ENCODE results near the gene RPRD2. TPM values are rescaled to one million over a fixed set of nuclear protein-coding genes. Genes with fewer than 3 reads are reported as not detected.

The RPRD2 gene
- total RNA-seq, 1 donor from 2014 or later: 26.9 TPM

DNA sequence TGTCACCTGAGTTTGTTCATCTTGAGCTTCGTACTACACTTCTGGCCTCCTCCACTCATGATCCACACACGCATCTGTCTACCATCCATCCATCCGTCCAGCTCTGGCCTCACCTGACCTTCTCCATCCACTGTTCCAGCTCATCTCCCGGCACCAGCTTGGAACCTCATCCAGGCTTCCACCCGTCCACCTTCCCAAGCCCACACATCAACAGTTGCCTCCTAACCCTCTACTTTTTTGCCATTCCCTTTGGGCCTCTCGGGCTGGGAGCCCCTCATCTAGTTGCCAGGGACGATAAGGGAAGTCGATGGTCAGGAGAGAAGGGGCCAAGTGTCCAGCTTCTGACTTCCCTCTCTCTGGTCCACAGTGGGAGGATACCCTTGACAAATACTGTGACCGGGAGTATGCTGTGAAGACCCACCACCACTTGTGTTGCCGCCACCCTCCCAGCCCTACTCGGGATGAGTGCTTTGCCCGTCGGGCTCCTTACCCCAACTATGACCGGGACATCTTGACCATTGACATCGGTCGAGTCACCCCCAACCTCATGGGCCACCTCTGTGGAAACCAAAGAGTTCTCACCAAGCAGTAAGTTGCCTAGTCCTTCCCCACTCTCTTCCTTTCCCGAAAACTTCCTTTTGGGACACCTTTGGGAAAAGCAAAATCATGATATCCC is 148.2 kb downstream of the RPRD2 start:
- Mint-ChIP-seq H3K4me3 (ENCODE audit: unreplicated experiment) (peak overlapping the region; percentile 36), H3K4me1 (ENCODE audit: low read depth, unreplicated experiment) (peaks cover 29% of the 10 kb centered on the region), H3K36me3 (ENCODE audit: unreplicated experiment) (peaks cover 6% of the 10 kb centered on the region), H3K9me3 (ENCODE audit: unreplicated experiment) (peaks cover 17% of the 10 kb centered on the region), H3K27me3 (ENCODE audit: unreplicated experiment) (peaks cover 10% of the 10 kb centered on the region), H3K27ac (ENCODE audit: unreplicated experiment) (no peak overlapping the region)
- no peak for DNase-seq
- TF ChIP-seq, protein P1, sequence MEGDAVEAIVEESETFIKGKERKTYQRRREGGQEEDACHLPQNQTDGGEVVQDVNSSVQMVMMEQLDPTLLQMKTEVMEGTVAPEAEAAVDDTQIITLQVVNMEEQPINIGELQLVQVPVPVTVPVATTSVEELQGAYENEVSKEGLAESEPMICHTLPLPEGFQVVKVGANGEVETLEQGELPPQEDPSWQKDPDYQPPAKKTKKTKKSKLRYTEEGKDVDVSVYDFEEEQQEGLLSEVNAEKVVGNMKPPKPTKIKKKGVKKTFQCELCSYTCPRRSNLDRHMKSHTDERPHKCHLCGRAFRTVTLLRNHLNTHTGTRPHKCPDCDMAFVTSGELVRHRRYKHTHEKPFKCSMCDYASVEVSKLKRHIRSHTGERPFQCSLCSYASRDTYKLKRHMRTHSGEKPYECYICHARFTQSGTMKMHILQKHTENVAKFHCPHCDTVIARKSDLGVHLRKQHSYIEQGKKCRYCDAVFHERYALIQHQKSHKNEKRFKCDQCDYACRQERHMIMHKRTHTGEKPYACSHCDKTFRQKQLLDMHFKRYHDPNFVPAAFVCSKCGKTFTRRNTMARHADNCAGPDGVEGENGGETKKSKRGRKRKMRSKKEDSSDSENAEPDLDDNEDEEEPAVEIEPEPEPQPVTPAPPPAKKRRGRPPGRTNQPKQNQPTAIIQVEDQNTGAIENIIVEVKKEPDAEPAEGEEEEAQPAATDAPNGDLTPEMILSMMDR (IDR thresholded peaks at IDR 0.05; ENCODE audit: partially characterized antibody, unreplicated experiment): no peak

DNA sequence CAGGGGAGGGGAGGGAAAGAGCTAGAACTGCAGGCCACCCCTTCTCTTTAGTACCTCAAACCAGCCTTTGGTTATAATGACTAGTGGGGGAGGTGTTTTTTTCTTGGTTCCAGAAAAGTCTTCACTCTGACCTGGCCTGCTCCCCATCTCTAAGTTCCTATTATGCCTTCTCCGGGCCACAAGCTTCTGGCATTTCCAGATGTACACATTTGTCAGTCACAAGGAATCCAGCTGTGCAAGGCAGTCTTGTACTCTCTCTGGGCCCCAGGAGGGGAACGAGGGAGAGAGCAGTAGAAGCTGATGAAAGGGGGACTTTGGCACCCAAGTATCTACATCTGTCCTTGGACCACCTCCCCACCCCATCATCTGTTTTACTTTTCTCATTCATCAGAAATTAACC is 148.9 kb downstream of the RPRD2 start:
- DNase-seq: no peak
- peaks cover 6% of the 10 kb centered on the region for H3K36me3 Mint-ChIP-seq (ENCODE audit: unreplicated experiment)
- peaks cover 17% of the 10 kb centered on the region for H3K9me3 Mint-ChIP-seq (ENCODE audit: unreplicated experiment)
- H3K4me3 Mint-ChIP-seq (ENCODE audit: unreplicated experiment): peak overlapping the region; percentile 11
- H3K27me3 Mint-ChIP-seq (ENCODE audit: unreplicated experiment): peaks cover 8% of the 10 kb centered on the region
- no peak overlapping the region for H3K27ac Mint-ChIP-seq (ENCODE audit: unreplicated experiment)
- TF ChIP-seq, protein P1 (IDR thresholded peaks at IDR 0.05; ENCODE audit: partially characterized antibody, unreplicated experiment): no peak
- peaks cover 29% of the 10 kb centered on the region for H3K4me1 Mint-ChIP-seq (ENCODE audit: low read depth, unreplicated experiment)

DNA sequence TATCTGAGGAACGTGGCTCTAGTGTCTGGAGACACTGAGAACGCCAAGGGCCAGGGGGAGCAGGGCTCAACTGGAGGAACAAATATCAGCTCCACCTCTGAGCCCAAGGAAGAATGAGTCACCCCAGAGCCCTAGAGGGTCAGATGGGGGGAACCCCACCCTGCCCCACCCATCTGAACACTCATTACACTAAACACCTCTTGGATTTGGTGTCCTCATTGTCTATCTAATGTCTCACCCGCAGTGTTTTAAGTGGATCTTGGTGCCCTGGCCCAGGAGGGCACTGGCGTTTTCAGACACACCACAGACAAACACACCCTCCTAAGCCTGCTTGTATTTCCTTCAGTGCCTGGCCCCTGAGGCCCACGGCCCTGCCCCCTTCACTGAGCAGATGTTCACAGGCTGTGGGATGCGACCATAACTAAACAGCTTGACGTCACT is 149.4 kb downstream of the RPRD2 start:
- peaks cover 8% of the 10 kb centered on the region for H3K27me3 Mint-ChIP-seq (ENCODE audit: unreplicated experiment)
- peak; percentile 43 for DNase-seq
- H3K9me3 Mint-ChIP-seq (ENCODE audit: unreplicated experiment): peaks cover 17% of the 10 kb centered on the region
- peak overlapping the region; percentile 42 for H3K4me3 Mint-ChIP-seq (ENCODE audit: unreplicated experiment)
- peaks cover 6% of the 10 kb centered on the region for H3K36me3 Mint-ChIP-seq (ENCODE audit: unreplicated experiment)
- peak overlapping the region; percentile 49 for H3K27ac Mint-ChIP-seq (ENCODE audit: unreplicated experiment)
- TF ChIP-seq, protein P1 (IDR thresholded peaks at IDR 0.05; ENCODE audit: partially characterized antibody, unreplicated experiment): no peak
- H3K4me1 Mint-ChIP-seq (ENCODE audit: low read depth, unreplicated experiment): peaks cover 29% of the 10 kb centered on the region

DNA sequence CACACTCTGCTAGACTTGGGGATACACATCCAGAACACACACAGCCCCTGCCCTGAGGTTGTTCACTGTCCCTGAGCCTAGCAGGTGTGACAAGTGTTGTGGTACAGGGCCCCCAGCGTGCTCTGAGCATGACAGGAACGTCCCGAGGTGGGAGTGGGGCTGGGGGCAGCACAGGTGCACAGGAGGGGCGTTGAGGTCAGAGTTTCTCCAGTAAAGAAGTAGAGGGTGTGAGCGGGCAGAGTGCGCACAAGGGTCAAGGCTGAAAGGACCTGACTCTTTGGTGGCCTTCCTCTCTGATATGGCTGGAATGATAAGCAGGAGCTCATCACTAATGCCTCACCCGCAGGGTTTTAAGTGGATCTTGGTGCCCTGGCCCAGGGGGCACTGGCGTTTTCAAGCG is 150.3 kb downstream of the RPRD2 start:
- DNase-seq: no peak
- H3K4me3 Mint-ChIP-seq (ENCODE audit: unreplicated experiment): peak overlapping the region; percentile 95
- peak overlapping the region; percentile 28 for H3K27ac Mint-ChIP-seq (ENCODE audit: unreplicated experiment)
- peaks cover 29% of the 10 kb centered on the region for H3K4me1 Mint-ChIP-seq (ENCODE audit: low read depth, unreplicated experiment)
- H3K27me3 Mint-ChIP-seq (ENCODE audit: unreplicated experiment): peaks cover 8% of the 10 kb centered on the region
- H3K36me3 Mint-ChIP-seq (ENCODE audit: unreplicated experiment): peaks cover 6% of the 10 kb centered on the region
- TF ChIP-seq, protein P1 (IDR thresholded peaks at IDR 0.05; ENCODE audit: partially characterized antibody, unreplicated experiment): no peak
- peaks cover 17% of the 10 kb centered on the region for H3K9me3 Mint-ChIP-seq (ENCODE audit: unreplicated experiment)

DNA sequence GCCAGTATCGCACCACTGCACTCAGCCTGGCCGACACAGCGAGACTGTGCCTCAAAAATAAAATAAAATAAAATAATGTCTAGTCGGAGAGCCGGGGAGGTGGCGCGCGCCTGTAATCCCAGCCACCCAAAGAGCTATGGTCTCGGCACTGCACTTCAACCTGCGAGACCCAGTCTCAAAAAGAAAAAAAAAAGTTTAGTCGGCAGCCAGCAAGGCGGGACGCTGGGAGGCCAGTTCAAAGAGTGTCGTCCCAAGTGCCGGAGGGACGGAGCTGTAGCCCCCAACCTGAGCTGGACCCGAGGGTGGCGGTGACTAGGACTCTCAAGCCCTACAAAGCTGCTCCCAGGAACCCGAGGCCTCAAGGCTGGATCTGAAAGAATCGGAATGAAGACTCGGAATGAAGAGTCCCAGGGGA is 151.0 kb downstream of the RPRD2 start:
- Mint-ChIP-seq H3K4me1 (ENCODE audit: low read depth, unreplicated experiment) (peaks cover 29% of the 10 kb centered on the region), H3K36me3 (ENCODE audit: unreplicated experiment) (peaks cover 6% of the 10 kb centered on the region), H3K9me3 (ENCODE audit: unreplicated experiment) (peaks cover 17% of the 10 kb centered on the region), H3K27ac (ENCODE audit: unreplicated experiment) (peak overlapping the region; percentile 90), H3K27me3 (ENCODE audit: unreplicated experiment) (peaks cover 8% of the 10 kb centered on the region), H3K4me3 (ENCODE audit: unreplicated experiment) (peak overlapping the region; percentile 95)
- TF ChIP-seq, protein P1 (IDR thresholded peaks at IDR 0.05; ENCODE audit: partially characterized antibody, unreplicated experiment): no peak
- no peak for DNase-seq
